ENCODE measurements around the gene ALPK1. TPM values are rescaled to one million over a fixed set of nuclear protein-coding genes. Genes with fewer than 3 reads are reported as not detected.

Gene ALPK1
- total RNA-seq, 1 donor from 2014 or later = 1.4 TPM

GRCh38 chr4:112358952-112359749, 62.0 kb downstream of the ALPK1 start:
- no peak overlapping the region for H3K4me3 Mint-ChIP-seq (ENCODE audit: unreplicated experiment)
- DNase-seq (ENCODE audit: low read depth) (no peak), FAIRE-seq (no peak)
- Histone ChIP-seq H3K79me2 (ENCODE audit: insufficient read depth, low read length) (no peaks in the 10 kb centered on the region), H3K9ac (ENCODE audit: low read length) (no peak overlapping the region), H4K20me1 (ENCODE audit: insufficient read depth, low read length) (no peaks in the 10 kb centered on the region), H3K27ac (ENCODE audit: low read depth, low read length) (no peak overlapping the region), H3K4me1 (ENCODE audit: insufficient read depth, low read length) (no peaks in the 10 kb centered on the region), H3K9me3 (ENCODE audit: insufficient read depth, low read depth, low read length) (peaks cover 5% of the 10 kb centered on the region), H3K27me3 (ENCODE audit: insufficient read depth, low read length) (no peaks in the 10 kb centered on the region), H3K4me2 (ENCODE audit: low read length) (no peak overlapping the region), H3K4me3 (ENCODE audit: insufficient read depth, low read depth, low read length) (no peak overlapping the region), H2AFZ (ENCODE audit: low read depth, low read length) (no peak overlapping the region), H3K36me3 (ENCODE audit: insufficient read depth, low read length) (no peaks in the 10 kb centered on the region)
- H3K4me1 Mint-ChIP-seq (ENCODE audit: low read depth, unreplicated experiment) = no peaks in the 10 kb centered on the region
- no peak for TF ChIP-seq EZH2 (IDR thresholded peaks at IDR 0.05; ENCODE audit: insufficient read depth, low read length)
- TF ChIP-seq CTCF (IDR thresholded peaks at IDR 0.05; ENCODE audit: insufficient read depth, low read depth, low read length) = no peak
- peaks cover 4% of the 10 kb centered on the region for H3K36me3 Mint-ChIP-seq (ENCODE audit: low read depth, unreplicated experiment)
- peaks cover 8% of the 10 kb centered on the region for H3K27me3 Mint-ChIP-seq (ENCODE audit: low read depth, unreplicated experiment)
- H3K27ac Mint-ChIP-seq (ENCODE audit: unreplicated experiment) = no peak overlapping the region
- peaks cover 16% of the 10 kb centered on the region for H3K9me3 Mint-ChIP-seq (ENCODE audit: unreplicated experiment)

GRCh38 chr4:112361181-112361791, 64.1 kb downstream of the ALPK1 start:
- Mint-ChIP-seq H3K9me3 (ENCODE audit: unreplicated experiment) (peaks cover 15% of the 10 kb centered on the region), H3K4me3 (ENCODE audit: unreplicated experiment) (no peak overlapping the region), H3K4me1 (ENCODE audit: low read depth, unreplicated experiment) (no peaks in the 10 kb centered on the region), H3K27ac (ENCODE audit: unreplicated experiment) (peak overlapping the region; percentile 42), H3K36me3 (ENCODE audit: low read depth, unreplicated experiment) (peaks cover 4% of the 10 kb centered on the region), H3K27me3 (ENCODE audit: low read depth, unreplicated experiment) (peaks cover 4% of the 10 kb centered on the region)
- Histone ChIP-seq H3K9me3 (ENCODE audit: insufficient read depth, low read depth, low read length) (peaks cover 5% of the 10 kb centered on the region), H3K79me2 (ENCODE audit: insufficient read depth, low read length) (no peaks in the 10 kb centered on the region), H3K4me1 (ENCODE audit: insufficient read depth, low read length) (no peaks in the 10 kb centered on the region), H4K20me1 (ENCODE audit: insufficient read depth, low read length) (no peaks in the 10 kb centered on the region), H3K27me3 (ENCODE audit: insufficient read depth, low read length) (no peaks in the 10 kb centered on the region), H3K4me3 (ENCODE audit: insufficient read depth, low read depth, low read length) (no peak overlapping the region), H3K36me3 (ENCODE audit: insufficient read depth, low read length) (no peaks in the 10 kb centered on the region), H3K9ac (ENCODE audit: low read length) (no peak overlapping the region), H2AFZ (ENCODE audit: low read depth, low read length) (no peak overlapping the region), H3K27ac (ENCODE audit: low read depth, low read length) (no peak overlapping the region), H3K4me2 (ENCODE audit: low read length) (peak overlapping the region; percentile 5)
- DNase-seq (ENCODE audit: low read depth) (peak; percentile 12), FAIRE-seq (no peak)
- TF ChIP-seq CTCF (IDR thresholded peaks at IDR 0.05; ENCODE audit: insufficient read depth, low read depth, low read length) = no peak
- TF ChIP-seq EZH2 (IDR thresholded peaks at IDR 0.05; ENCODE audit: insufficient read depth, low read length) = no peak

- Mint-ChIP-seq H3K9me3 (ENCODE audit: unreplicated experiment) (peaks cover 3% of the 10 kb centered on the region), H3K4me3 (ENCODE audit: unreplicated experiment) (no peak overlapping the region), H3K36me3 (ENCODE audit: low read depth, unreplicated experiment) (no peaks in the 10 kb centered on the region), H3K27ac (ENCODE audit: unreplicated experiment) (no peak overlapping the region), H3K4me1 (ENCODE audit: low read depth, unreplicated experiment) (peaks cover 2% of the 10 kb centered on the region), H3K27me3 (ENCODE audit: low read depth, unreplicated experiment) (no peaks in the 10 kb centered on the region)
- Histone ChIP-seq H3K9ac (ENCODE audit: low read length) (no peak overlapping the region), H3K4me2 (ENCODE audit: low read length) (no peak overlapping the region), H3K4me3 (ENCODE audit: insufficient read depth, low read depth, low read length) (no peak overlapping the region), H3K27ac (ENCODE audit: low read depth, low read length) (no peak overlapping the region), H3K79me2 (ENCODE audit: insufficient read depth, low read length) (no peaks in the 10 kb centered on the region), H3K9me3 (ENCODE audit: insufficient read depth, low read depth, low read length) (no peaks in the 10 kb centered on the region), H3K36me3 (ENCODE audit: insufficient read depth, low read length) (no peaks in the 10 kb centered on the region), H3K4me1 (ENCODE audit: insufficient read depth, low read length) (no peaks in the 10 kb centered on the region), H4K20me1 (ENCODE audit: insufficient read depth, low read length) (no peaks in the 10 kb centered on the region), H3K27me3 (ENCODE audit: insufficient read depth, low read length) (no peaks in the 10 kb centered on the region), H2AFZ (ENCODE audit: low read depth, low read length) (no peak overlapping the region)
- no peak for DNase-seq (ENCODE audit: low read depth)
- no peak for FAIRE-seq
- TF ChIP-seq CTCF (IDR thresholded peaks at IDR 0.05; ENCODE audit: insufficient read depth, low read depth, low read length) = no peak
- TF ChIP-seq EZH2 (IDR thresholded peaks at IDR 0.05; ENCODE audit: insufficient read depth, low read length) = no peak
These were observed 73.3 kb downstream of the ALPK1 start for GRCh38 chr4:112370466-112370865.
